GDM1 (cell line): ENCODE data around the gene INTS15.

ENCODE experiments used
- DNase-seq: peaks from one replicate; lab custom pipeline; 2025; lab: John Stamatoyannopoulos, UW

INTS15 gene

DNA sequence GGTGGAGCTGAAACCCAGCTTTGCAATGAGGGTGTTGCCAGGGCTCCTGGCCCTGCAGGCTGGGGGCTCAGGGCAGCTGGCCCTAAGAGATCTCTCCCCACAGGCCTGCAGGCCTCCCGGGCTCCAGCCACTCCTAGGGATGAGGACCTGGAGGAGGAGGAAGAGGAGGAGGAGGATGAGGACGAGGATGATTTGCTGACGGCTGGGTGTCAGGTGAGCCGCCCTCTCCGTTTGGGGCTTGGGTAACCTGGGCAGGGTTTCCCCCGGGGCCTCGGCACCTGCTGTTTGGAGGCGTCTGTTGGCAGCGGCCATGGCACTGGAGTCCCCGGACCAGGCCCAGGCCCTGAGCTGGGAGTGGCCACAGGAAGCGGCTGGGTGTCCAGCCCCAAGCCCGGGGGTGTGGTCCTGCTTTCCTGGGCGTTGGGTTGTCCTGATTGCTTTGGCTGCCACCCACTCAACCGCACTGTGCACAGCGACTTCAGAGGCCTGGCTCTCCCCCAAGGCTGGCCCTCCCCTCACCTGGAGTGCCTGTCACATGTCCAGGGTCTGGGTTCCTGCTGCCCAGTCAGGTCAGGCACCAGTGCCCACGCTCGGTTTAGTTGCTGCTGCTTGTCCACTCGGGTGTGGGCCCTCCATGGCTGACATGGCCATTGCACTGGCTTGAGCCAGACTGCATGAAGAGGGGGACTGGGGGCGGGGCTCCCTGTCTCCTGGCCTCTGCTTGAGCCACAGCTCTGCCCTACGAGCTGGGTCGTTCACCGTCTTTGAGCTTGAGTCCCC lies 53.2 kb downstream of the INTS15 start:
- DNase-seq = no peak

DNA sequence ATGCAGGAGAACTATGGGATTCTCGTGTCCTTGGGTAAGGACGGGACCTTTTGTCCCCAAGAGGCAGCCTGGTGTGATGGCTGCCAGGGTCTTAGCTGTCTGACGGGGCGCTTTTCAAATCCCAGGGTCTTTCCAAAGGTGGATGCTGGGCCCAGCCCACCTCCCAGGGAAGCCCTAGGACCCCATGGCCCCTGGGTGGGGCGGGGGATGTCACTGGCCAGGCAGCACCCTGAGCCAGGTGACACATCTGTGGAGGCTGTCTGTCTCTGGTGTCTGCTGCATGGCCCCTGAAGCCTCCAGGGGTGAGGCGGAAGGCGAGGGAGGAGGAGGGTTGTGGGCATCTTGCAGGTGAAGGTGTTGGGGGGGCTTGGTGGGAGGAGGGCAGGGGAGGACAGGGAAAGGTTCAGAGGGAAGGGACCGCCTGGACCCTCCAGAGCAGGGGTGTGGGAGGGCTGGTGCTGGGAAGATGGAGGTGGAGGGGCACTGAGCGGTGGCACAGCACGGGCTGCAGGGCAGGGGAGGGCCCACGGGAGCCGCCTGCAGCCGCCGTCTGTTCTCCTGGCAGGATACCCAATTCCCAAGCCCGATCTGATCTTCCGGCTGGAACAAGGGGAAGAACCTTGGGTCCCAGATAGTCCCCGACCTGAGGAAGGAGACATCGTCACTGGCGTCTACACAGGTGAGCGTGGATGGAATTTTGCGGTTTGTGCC lies 54.2 kb downstream of the INTS15 start:
- DNase-seq = no peak

GRCh38 chr7:6644728-6645127 lies 54.9 kb downstream of the INTS15 start:
- DNase-seq = no peak

- no peak for DNase-seq
Measured at GRCh38 chr7:6646465-6646864, 56.6 kb downstream of the INTS15 start.

DNA sequence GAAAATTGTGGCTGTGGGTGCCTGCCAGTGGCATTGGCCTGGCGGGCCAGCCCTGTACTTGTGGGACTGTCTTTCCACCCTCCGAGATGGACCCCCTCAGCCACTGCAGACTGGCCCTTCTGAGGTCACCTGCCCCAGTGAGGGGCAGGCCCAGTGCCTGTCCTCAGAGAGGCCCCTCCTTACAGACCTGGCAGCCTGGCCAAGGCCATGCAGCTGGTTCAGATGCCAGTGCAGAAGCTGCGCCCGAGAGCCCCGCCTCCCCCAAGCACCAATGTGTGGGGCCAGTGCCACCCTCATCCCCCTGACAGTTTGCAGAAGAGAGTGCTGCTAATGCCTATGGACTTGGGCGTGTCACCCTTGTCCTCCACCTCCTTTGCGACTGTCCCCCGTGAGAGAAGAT lies 57.3 kb downstream of the INTS15 start:
- no peak for DNase-seq

GRCh38 chr7:6647541-6647940 lies 57.7 kb downstream of the INTS15 start:
- no peak for DNase-seq

- DNase-seq = no peak
Measured at GRCh38 chr7:6648066-6648814, 58.4 kb downstream of the INTS15 start.

DNA sequence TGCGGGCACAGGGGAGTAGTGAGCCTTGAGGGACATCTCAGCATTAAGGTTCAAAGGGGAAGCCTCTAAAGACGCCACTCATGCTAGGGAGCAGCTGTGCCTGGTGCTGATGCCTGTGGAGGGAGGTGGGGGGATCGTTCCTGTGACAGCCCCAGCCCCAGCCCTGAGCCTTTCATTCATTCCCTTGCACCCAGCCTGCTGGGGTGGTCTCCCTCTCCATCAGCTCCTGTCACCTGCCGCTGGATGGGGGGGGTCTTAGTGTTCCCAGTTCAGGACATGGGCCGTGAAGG lies 58.9 kb downstream of the INTS15 start:
- DNase-seq = no peak

GRCh38 chr7:6649241-6649961 lies 59.6 kb downstream of the INTS15 start:
- DNase-seq = no peak

DNA sequence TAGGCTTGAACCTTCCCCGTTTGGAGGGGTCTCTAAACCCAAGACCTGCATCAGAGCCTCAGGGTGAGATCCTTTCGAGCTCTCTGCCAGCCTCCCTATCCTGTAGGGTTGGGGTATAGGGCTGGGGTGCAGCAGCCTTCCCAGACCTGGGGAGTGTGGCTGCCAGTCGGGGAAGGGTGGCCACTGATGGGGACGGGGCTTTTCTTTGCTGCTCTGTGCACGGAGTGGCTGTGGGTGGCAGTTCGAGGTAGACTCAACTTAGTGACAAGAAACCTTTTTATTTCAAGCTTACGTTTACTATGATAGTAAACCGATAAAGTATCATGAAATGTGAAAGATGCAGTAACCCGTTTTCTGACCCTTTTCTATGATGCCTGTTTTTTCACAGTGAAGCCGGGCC lies 60.3 kb downstream of the INTS15 start:
- DNase-seq = no peak

- DNase-seq = no peak
Measured at GRCh38 chr7:6650521-6651011, 60.7 kb downstream of the INTS15 start.

DNA sequence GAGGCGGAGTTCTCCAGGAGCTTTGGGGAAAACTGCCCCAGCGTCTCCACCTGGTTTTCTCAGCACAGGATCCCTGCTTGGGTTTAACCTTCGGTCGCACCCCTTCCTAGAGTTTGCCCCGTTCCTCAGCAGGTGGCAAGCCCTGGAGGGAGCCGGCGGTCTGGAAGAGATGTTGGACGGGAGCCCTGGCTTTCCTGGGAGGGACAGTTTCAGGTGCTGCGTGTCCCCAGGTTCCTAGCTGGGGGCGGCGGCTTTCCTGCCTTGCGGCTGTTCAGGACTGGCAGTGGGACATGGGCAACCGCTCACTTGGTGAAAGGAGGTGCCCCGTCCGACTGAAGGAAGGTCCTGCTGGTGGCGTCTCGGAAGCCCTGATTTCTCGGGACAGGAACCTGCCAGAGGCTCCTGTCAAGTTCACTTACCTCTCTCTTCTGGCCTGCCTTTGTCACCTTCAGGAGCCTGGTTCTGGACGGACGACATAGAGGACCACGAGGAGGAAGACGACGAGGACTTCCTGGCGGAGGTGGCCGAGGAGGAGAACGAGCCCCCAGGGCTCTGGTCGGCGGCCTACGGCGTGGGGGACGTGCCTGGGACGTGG lies 62.1 kb downstream of the INTS15 start:
- DNase-seq = no peak

- no peak for DNase-seq
Measured at GRCh38 chr7:6652446-6653011, 62.7 kb downstream of the INTS15 start.

DNA sequence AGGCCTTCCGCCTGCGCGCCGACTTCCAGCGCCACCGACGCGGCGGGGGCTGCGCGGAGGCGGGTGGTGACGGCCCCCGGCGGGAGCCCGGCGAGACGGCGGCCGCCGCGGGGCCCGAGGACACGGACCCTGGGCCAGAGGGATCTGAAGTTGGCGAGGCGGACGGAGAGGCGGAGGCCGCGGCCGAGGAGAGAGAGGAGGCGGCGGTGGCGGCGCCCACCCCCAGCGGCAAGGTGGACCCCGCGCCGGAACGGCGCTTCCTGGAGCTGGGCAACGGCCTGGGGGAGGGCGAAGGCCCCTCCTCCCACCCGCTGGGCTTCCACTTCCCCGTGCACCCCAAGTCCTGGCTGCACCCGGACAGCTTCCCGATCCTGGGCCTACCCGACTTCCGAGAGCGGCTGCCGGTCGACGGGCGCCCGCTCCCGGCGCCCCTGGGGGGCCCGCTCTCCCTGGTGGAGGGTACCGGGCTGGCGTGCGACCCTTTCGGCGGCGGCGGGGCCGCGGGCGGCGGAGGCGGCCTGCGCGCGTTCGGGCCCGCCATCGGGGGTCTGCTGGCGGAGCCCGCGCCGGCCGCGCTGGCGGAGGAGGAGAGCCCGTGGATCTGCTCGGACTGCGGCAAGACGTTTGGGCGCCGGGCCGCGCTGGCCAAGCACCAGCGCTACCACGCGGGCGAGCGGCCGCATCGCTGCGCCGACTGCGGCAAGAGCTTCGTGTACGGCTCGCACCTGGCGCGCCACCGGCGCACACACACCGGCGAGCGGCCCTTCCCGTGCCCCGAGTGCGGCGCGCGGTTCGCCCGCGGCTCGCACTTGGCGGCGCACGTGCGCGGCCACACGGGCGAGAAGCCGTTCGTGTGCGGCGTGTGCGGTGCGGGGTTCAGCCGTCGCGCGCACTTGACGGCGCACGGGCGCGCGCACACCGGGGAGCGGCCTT lies 63.5 kb downstream of the INTS15 start:
- no peak for DNase-seq

DNA sequence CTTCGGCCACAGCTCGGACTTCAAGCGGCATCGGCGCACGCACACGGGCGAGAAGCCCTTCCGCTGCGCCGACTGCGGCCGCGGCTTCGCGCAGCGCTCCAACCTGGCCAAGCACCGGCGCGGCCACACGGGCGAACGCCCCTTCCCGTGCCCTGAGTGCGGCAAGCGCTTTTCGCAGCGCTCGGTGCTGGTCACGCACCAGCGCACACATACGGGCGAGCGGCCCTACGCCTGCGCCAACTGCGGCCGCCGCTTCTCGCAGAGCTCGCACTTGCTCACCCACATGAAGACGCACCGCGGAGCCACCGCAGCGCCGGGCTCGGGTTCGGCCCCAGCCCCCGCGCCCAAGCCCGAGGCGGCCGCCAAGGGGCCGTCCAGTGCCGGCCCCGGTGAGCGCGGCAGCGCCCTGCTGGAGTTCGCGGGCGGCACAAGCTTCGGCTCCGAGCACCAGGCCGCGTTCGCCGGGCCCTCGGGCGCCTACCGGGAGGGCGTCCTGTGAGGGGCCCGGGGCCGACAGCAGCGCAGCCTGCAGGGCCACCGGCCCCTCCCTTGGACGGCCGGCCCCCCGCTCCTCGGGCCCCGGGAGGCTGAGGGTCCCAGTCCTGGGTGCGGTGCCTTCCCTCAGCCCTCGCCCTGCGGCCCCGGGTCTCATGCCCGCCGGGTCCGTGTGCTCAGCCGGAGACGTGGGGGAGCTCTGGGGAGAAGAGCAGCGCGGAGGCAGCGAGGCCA lies 64.5 kb downstream of the INTS15 start:
- DNase-seq = no peak

GRCh38 chr7:6654842-6655610 lies 65.2 kb downstream of the INTS15 start:
- no peak for DNase-seq

GRCh38 chr7:6655636-6656385 lies 66.0 kb downstream of the INTS15 start:
- DNase-seq = no peak

DNA sequence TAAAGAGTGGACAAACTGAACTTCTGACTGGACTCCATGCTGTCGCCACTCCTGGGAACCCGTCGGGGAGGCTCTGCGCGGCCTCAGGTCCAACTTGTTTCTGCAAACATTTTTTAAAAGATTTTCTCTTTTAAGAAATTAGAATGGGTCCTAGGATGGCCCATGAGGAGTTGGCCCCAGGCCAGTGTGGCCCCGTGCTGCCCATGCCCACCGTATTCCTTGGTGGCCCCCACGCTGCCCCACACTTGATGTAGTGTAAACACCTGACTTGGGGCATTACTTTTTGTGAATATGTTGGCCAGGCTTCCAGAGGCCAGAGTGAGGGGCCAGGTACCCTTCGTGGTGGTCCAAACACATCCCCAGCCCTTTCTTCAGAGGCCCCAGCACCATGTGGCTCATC lies 66.6 kb downstream of the INTS15 start:
- no peak for DNase-seq
